ENCODE measurements around the gene UPK2.
"Not testable (repeated sequence)": the region's sequence is repeated elsewhere in the genome, so short reads cannot be mapped to it uniquely, and the experiment has no call there.

Gene UPK2

DNA sequence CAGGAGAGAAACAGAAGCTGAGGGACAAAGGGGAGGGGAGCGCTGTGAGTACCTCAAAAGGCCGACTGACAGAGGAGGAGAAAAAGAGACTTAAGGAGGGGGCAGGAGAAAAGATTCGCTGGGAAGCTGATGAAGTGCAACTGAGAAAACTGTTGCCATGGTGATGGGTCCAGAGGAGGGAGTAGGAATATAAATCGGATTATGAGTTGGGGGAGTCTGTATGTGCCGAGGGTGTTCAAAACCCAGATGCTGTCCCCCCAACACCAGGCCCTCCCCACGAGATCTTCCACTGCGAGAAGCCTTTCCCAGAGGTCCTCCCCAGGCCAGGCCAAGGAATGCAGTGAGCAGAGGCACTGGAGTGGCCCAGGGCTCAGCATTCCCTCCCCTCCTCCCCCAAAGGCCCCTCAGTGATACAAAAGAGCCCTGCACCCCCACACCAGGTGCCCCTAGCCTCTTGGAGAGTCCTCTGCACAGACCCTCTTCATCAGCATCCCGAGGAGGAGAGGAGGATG lies 16.6 kb upstream of the UPK2 start:
- FAIRE-seq = no peak

- FAIRE-seq = no peak
Measured at GRCh38 chr11:118939953-118940598, 16.0 kb upstream of the UPK2 start.

- no peak for FAIRE-seq
Measured at GRCh38 chr11:118947091-118947490, 9.0 kb upstream of the UPK2 start.

DNA sequence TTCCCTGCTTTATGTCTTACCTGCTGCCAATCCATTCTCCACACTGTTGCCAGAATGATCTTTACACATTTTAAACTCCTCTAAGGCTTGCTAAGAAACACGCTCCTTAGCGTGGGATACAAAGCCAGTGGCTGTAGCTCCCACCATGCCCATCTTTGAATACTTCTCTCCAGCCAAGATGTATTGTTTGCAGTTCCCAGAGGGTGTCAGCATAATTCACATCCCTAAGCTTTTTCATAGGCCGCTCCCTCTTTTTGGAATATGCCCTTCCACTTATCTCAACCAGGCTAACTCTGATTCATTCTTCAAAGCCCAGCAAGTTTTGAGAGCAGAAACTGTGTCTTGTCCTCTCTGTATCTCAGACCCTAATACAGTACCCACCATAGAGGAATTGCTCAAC lies 8.1 kb upstream of the UPK2 start:
- no peak for FAIRE-seq

GRCh38 chr11:118953265-118953664 lies 2.8 kb upstream of the UPK2 start:
- no peak for FAIRE-seq

DNA sequence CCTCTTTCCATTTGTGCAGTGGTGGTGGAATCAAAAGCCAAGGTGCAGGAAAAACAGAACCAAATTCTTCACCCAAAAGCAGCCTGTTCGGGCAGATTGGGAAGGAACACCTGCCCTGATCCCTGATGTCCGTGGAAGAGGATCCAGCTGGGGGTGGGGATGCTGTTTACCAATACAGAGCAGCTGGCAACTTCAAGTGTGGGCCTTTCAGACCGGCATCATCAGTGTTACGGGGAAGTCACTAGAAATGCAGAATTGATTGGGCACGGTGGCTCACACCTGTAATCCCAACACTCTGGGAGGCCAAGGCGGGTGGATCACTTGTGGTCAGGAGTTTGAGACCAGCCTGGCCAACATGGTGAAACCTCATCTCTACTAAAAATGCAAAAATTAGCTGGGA lies 2.1 kb upstream of the UPK2 start:
- not testable (repeated sequence) for FAIRE-seq

DNA sequence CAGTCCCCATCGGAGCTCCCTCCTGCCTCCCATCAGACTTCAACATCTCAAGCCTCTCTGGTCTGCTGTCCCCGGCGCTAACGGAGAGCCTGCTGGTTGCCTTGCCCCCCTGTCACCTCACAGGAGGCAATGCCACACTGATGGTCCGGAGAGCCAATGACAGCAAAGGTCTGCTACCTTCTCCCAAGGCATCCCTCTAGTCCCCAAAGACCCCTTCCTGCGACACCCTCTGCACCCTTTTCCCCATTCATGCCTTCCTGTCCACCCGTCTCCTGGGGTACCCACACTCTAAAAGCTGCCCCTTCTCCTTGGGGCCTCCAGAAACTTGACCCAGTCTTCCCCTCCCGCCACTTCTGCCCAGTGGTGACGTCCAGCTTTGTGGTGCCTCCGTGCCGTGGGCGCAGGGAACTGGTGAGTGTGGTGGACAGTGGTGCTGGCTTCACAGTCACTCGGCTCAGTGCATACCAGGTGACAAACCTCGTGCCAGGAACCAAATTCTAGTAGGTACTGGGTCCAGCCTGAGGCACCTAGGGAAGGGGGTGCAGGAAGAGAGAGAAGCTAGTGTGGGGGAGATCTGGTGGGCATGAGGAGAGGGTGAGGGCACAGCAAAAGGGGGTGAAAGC lies 860 bp downstream of the UPK2 start:
- no peak for FAIRE-seq

DNA sequence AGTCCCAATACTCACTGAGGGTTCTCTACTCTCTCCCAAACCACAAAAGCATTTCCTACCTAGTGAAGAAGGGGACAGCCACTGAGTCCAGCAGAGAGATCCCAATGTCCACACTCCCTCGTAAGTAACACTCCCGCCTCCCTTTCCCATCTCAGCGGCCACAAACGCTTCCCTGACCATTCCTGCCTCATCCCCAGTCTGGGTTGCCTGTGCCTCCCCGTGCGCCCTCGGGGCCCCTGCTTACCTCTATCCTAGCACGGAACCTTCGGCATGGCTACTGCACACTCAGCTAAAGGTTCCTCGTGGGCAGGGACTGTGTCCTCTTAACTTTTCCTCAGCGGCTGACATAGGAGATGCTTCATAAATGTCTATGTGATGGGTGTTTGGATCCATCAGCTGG lies 1.5 kb downstream of the UPK2 start:
- no peak for FAIRE-seq

GRCh38 chr11:118957968-118958367 lies 1.9 kb downstream of the UPK2 start:
- FAIRE-seq = no peak

- FAIRE-seq = no peak
Measured at GRCh38 chr11:118958577-118958976, 2.5 kb downstream of the UPK2 start.

GRCh38 chr11:118961189-118961588 lies 5.1 kb downstream of the UPK2 start:
- no peak for FAIRE-seq

- FAIRE-seq = no peak
Measured at GRCh38 chr11:118961591-118961990, 5.5 kb downstream of the UPK2 start.

GRCh38 chr11:118969508-118969907 lies 13.4 kb downstream of the UPK2 start:
- FAIRE-seq = not testable (repeated sequence)

GRCh38 chr11:118971646-118972045 lies 15.5 kb downstream of the UPK2 start, which contains the start of gene FOXR1:
TSS of gene FOXR1 (plus strand) at chr11:118971761. CDS start at chr11:118971932, 171 bp downstream.
- FAIRE-seq = no peak

DNA sequence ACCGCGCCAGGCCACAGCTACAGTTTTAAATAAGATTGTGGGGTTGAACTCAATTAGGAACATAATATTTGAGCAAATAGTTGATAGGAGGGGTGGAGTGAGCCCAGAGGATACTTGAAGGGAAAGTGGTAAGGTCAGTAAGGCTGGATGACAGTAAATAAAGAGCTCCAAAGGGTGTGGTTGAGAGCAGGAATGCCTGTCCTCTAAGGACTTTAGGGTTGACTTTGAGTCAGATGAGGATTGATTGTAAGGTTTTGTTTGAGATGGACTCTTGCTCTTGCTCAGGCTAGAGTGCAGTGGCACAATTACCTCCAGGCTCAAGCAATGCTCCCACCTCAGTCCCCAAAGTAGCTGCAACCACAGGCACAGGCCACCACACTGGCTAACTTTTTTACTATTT lies 17.9 kb downstream of the UPK2 start:
- FAIRE-seq = no peak

DNA sequence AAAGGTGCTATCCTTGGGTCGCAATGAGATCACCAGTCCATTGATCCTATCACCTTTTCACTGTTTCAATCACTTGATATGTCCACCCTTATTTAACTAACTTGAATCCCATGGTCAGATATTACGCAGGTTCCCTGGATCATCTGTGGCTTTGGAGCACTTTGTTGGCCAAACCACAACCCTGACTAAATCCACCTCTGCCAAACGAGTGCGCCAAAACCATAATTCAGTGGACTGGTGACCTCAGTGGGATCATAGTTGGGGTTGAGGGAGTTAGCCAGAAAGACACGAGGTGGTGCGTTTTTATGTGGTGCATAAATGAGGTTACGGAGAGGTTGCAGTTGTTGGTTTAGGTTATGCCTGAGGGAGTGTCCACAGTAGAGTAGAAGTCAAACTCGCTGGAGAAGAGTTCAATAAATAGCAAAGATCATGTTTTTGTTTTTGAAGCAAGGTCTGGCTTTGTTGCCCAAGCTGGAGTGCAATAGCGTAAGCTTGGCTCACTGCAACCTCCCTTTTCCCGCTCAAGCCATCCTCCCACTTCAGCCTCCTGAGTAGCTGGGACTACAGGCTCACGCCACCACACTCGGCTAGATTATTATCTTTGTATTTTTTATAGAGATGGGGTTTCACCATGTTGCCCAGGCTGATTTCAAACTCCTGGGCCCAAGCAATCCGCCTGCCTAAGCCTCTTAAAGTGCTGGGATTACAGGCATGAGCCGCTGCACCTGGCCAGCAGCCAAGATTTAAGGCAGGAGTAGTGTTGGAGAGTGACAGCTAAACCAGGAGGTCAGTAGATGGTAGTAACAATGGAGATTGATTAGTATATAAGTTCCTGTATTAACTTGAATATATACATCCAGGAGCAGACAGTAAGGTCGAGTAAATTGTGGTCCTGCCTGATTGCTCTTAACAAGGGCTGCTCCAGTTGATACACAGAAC lies 19.9 kb downstream of the UPK2 start:
- no peak for FAIRE-seq

DNA sequence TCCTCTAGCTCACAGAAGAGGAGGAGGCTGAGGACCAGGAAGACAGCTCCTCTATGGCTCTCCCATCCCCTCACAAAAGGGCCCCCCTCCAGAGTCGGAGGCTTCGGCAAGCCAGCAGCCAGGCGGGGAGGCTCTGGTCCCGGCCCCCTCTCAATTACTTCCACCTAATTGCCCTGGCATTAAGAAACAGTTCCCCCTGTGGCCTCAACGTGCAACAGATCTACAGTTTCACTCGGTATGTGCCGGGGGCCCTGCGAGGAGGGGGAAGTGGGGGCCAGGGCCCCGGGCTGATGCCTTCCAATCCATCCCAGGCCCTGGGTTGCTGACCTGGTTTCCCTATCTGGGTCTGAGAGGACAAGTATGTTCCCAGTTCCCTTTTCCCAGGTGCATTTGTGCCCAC lies 23.3 kb downstream of the UPK2 start:
- FAIRE-seq = no peak

- FAIRE-seq = no peak
Measured at GRCh38 chr11:118980191-118980881, 24.2 kb downstream of the UPK2 start.

DNA sequence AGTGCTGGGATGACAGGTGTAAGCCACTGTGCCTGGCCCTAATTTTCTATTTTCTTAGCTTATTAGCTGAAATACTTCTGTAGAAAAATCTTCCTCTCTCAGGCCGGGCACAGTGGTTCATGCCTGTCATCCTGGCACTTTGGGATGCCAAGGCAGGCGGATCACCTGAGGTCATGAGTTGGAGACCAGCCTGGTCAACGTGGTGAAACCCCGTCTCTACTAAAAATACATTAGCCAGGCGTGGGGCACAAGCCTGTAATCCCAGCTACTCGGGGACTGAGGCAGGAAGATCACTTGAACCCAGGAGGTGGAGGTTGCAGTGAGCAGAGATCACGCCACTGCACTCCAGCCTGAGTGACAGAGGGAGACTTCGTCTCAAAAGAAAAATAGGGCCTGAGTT lies 28.2 kb downstream of the UPK2 start:
- not testable (repeated sequence) for FAIRE-seq

- no peak for FAIRE-seq
Measured at GRCh38 chr11:118984825-118985224, 28.7 kb downstream of the UPK2 start.

DNA sequence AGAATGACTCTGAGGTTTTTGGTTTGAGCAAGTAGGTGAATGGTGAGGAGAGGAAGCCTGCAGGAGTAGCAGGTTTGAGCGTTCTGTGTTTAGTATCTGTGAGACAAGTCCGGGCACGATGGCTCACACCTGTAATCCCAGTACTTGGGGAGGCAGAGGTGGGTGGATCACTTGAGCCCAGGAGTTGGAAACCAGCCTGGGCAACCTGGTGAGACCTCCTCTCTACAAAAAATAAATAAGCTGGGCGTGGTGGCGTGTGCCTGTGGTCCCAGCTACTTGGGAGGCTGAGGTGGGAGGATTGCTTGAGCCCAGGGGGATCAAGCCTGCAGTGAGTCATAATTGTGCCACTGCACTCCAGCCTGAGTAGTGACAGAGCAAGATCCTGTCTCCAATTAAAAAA lies 32.2 kb downstream of the UPK2 start:
- no peak for FAIRE-seq

DNA sequence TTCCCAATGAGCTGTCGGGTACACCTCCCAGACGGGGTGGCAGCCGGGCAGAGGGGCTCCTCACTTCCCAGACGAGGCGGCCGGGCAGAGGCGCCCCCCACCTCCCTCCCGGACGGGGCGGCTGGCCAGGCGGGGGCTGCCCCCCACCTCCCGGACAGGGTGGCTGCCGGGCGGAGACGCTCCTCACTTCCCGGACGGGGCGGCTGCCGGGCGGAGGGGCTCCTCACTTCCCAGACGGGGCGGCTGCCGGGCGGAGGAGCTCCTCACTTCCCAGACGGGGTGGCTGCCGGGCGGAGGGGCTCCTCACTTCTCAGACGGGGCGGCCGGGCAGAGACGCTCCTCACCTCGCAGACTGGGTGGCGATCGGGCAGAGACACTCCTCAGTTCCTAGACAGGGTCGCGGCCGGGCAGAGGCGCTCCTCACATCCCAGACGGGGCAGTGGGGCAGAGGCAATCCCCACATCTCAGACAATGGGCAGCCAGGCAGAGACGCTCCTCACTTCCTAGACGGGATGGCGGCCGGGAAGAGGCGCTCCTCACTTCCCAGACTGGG lies 35.5 kb downstream of the UPK2 start:
- not testable (repeated sequence) for FAIRE-seq

Measured in A204.1 (cell line).